Measurements from ENCODE around the gene CAB39L.

Gene CAB39L

DNA sequence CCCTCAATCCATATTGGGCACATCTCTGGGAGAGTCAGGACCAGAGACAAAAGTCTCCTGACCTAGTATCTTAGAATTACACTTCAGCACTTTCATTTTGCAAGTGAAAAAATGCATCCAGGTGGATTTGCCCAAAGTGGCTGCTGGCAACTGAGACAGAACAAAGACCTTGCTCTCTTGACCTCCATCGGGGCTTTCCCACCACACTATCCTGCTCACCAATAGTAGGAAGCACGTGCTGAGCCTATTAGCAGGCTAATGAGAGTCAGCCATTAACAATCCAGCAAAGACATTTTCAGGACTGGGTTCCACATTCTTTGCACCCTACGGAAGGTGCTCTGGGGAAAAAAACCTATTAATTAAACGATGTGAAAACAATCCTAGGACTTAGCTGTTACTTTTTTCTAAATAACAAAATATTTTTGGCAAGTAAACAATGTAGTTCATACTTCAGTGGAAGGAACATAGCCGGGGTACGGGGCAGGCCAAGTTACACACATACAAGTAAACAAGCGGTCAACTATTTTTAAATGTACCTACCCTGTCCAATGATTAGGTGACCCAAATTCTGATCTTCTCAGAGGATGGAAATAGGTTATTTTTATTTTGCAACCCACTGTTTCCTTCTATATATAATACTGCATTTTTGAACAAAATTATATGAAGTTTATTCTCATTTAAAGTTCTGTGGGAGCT, 117.5 kb downstream of the CAB39L start:
- TF ChIP-seq CREB1 (IDR thresholded peaks at IDR 0.05; ENCODE audit: low read depth) (no peak), FOXM1 (IDR thresholded peaks at IDR 0.05; ENCODE audit: borderline replicate concordance, low read depth) (no peak), TCF12 (IDR thresholded peaks at IDR 0.05; ENCODE audit: low read depth) (no peak), EGR1 (IDR thresholded peaks at IDR 0.05) (no peak), NFIC (IDR thresholded peaks at IDR 0.05) (no peak), RAD21 (IDR thresholded peaks at IDR 0.05; ENCODE audit: low read depth) (no peak), ZBTB7A (IDR thresholded peaks at IDR 0.05; ENCODE audit: low read depth) (no peak), YY1 (IDR thresholded peaks at IDR 0.05; ENCODE audit: low read depth) (no peak), TEAD4 (IDR thresholded peaks at IDR 0.05) (no peak), CEBPB (IDR thresholded peaks at IDR 0.05) (no peak)
- TF ChIP-seq, protein P1, sequence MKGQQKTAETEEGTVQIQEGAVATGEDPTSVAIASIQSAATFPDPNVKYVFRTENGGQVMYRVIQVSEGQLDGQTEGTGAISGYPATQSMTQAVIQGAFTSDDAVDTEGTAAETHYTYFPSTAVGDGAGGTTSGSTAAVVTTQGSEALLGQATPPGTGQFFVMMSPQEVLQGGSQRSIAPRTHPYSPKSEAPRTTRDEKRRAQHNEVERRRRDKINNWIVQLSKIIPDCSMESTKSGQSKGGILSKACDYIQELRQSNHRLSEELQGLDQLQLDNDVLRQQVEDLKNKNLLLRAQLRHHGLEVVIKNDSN (IDR thresholded peaks at IDR 0.05): no peak
- TF ChIP-seq, protein P2, sequence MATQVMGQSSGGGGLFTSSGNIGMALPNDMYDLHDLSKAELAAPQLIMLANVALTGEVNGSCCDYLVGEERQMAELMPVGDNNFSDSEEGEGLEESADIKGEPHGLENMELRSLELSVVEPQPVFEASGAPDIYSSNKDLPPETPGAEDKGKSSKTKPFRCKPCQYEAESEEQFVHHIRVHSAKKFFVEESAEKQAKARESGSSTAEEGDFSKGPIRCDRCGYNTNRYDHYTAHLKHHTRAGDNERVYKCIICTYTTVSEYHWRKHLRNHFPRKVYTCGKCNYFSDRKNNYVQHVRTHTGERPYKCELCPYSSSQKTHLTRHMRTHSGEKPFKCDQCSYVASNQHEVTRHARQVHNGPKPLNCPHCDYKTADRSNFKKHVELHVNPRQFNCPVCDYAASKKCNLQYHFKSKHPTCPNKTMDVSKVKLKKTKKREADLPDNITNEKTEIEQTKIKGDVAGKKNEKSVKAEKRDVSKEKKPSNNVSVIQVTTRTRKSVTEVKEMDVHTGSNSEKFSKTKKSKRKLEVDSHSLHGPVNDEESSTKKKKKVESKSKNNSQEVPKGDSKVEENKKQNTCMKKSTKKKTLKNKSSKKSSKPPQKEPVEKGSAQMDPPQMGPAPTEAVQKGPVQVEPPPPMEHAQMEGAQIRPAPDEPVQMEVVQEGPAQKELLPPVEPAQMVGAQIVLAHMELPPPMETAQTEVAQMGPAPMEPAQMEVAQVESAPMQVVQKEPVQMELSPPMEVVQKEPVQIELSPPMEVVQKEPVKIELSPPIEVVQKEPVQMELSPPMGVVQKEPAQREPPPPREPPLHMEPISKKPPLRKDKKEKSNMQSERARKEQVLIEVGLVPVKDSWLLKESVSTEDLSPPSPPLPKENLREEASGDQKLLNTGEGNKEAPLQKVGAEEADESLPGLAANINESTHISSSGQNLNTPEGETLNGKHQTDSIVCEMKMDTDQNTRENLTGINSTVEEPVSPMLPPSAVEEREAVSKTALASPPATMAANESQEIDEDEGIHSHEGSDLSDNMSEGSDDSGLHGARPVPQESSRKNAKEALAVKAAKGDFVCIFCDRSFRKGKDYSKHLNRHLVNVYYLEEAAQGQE (IDR thresholded peaks at IDR 0.05; ENCODE audit: low read depth): no peak

DNA sequence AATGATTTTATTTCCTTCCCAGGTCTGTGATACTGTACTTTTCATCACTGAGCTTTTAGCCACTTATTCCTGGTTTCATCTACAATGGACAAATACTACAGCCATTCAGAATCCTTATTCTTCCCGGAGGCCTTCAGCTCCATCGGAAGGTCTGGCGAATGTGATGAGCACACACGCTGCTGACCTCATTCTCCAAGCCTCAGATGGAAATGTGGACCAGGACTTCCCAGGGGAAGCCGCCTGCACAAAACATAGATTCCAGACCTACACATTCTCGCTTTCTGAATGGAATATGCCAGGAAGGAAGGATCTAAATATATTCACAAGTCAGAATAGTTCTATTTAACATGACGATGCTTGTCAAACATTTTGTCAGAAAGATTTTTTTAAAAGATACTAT, 120.5 kb downstream of the CAB39L start:
- TF ChIP-seq YY1 (IDR thresholded peaks at IDR 0.05; ENCODE audit: low read depth) (no peak), ZBTB7A (IDR thresholded peaks at IDR 0.05; ENCODE audit: low read depth) (no peak), RAD21 (IDR thresholded peaks at IDR 0.05; ENCODE audit: low read depth) (no peak), TEAD4 (IDR thresholded peaks at IDR 0.05) (no peak), FOXM1 (IDR thresholded peaks at IDR 0.05; ENCODE audit: borderline replicate concordance, low read depth) (no peak), CREB1 (IDR thresholded peaks at IDR 0.05; ENCODE audit: low read depth) (no peak), EP300 (IDR thresholded peaks at IDR 0.05; ENCODE audit: borderline replicate concordance) (no peak), TAF1 (IDR thresholded peaks at IDR 0.05; ENCODE audit: low read depth) (no peak), TCF12 (IDR thresholded peaks at IDR 0.05; ENCODE audit: low read depth) (no peak), EGR1 (IDR thresholded peaks at IDR 0.05) (no peak), CEBPB (IDR thresholded peaks at IDR 0.05) (no peak), NFIC (IDR thresholded peaks at IDR 0.05) (no peak)
- TF ChIP-seq, protein P3, sequence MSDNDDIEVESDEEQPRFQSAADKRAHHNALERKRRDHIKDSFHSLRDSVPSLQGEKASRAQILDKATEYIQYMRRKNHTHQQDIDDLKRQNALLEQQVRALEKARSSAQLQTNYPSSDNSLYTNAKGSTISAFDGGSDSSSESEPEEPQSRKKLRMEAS (IDR thresholded peaks at IDR 0.05): no peak
- TF ChIP-seq, protein P1 (IDR thresholded peaks at IDR 0.05): no peak
- TF ChIP-seq, protein P2 (IDR thresholded peaks at IDR 0.05; ENCODE audit: low read depth): no peak

DNA sequence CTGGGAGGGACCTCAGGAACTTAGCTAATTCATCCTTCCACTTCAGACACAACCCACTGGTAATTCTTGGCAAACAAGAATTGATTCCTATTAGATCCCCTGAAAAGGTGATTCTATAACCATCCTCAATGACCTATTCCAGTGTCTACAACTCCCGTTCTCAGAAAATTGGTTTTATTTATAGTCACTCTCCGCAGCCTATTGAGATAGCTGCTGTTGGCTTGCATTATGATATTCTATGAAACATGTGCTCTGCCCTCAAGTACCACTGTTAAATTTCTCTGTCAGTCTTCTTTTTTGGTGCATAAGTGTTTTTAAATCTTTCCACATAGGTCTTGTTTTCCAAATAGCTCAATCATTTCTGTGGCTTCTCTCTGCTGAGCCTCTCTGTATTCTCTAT, 121.2 kb downstream of the CAB39L start:
- no peak for TF ChIP-seq ZBTB7A (IDR thresholded peaks at IDR 0.05; ENCODE audit: low read depth)
- TF ChIP-seq TCF12 (IDR thresholded peaks at IDR 0.05; ENCODE audit: low read depth): no peak
- TF ChIP-seq NFIC (IDR thresholded peaks at IDR 0.05): no peak
- TF ChIP-seq CREB1 (IDR thresholded peaks at IDR 0.05; ENCODE audit: low read depth): no peak
- TF ChIP-seq, protein P1 (IDR thresholded peaks at IDR 0.05): no peak
- TF ChIP-seq, protein P3 (IDR thresholded peaks at IDR 0.05): no peak
- no peak for TF ChIP-seq CEBPB (IDR thresholded peaks at IDR 0.05)
- TF ChIP-seq EGR1 (IDR thresholded peaks at IDR 0.05): no peak
- TF ChIP-seq EP300 (IDR thresholded peaks at IDR 0.05; ENCODE audit: borderline replicate concordance): no peak
- TF ChIP-seq YY1 (IDR thresholded peaks at IDR 0.05; ENCODE audit: low read depth): no peak

DNA sequence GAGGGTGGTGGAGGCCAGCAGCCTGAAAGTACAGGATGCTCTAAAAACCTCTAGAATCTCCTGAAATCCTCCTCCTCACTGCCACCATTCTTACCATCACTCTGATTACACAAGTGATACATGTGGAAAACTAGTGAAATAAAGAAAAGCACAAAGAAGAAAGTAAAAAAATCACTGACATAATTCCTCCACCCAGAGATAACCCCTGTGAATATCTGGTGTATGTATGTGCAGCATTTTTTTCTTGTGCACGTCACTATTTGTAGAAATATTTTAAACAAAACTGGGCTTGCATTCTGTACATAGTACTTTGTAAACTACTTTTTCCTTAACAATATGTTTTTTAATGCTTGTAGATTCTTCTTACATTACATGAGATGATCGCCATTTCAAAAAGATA, 122.9 kb downstream of the CAB39L start:
- TF ChIP-seq TEAD4 (IDR thresholded peaks at IDR 0.05) (no peak), NFIC (IDR thresholded peaks at IDR 0.05) (no peak), RAD21 (IDR thresholded peaks at IDR 0.05; ENCODE audit: low read depth) (no peak), FOXM1 (IDR thresholded peaks at IDR 0.05; ENCODE audit: borderline replicate concordance, low read depth) (no peak), ZBTB7A (IDR thresholded peaks at IDR 0.05; ENCODE audit: low read depth) (no peak)
- TF ChIP-seq, protein P2 (IDR thresholded peaks at IDR 0.05; ENCODE audit: low read depth): no peak
- TF ChIP-seq, protein P1 (IDR thresholded peaks at IDR 0.05): no peak

All from Ishikawa (cell line).